Stimulated activated CD4-positive, alpha-beta T cell treated with anti-CD3 and anti-CD28 coated beads, Interleukin-1b, Interleukin-23, amount 100 ng/mL, for 48 hours (primary cell): ENCODE data around the gene TMEM250.

Source experiments
- DNase-seq: peaks from one replicate; pipeline ENCODE4 v3.0.0-alpha.2; 2020

The TMEM250 gene

DNA sequence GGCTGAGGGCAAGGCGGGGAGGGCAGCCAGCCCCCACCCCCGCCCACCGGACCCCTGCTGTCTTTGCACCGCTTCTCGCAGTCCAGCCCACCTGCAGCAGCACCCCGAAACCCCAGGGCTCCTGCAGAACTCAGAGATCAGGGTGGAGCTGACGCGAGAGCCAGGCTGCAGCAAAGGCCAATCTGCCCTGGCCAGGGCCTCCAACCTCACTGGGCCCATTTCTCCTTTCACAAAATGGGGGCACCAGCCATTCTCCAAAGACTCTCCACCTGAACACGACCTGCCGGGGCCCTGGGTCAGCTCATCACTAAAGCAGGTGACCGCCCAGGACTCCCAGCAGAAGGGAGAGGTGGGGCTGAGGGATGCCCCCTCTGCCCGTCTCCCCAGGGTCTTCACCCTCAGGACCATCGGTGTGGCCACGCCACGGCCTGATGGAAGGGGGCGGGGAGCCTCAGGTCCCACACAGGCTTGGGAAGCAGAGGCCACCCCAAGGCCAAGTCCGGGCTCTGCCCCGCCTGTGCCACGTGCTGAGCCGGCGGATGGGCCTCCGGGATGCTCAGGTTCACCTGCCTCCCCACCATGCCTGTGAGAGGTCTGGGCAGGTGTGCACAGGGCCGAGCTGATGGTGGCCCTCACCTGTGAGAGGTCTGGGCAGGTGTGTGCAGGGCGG is 36.7 kb downstream of the TMEM250 start:
- DNase-seq = no peak

DNA sequence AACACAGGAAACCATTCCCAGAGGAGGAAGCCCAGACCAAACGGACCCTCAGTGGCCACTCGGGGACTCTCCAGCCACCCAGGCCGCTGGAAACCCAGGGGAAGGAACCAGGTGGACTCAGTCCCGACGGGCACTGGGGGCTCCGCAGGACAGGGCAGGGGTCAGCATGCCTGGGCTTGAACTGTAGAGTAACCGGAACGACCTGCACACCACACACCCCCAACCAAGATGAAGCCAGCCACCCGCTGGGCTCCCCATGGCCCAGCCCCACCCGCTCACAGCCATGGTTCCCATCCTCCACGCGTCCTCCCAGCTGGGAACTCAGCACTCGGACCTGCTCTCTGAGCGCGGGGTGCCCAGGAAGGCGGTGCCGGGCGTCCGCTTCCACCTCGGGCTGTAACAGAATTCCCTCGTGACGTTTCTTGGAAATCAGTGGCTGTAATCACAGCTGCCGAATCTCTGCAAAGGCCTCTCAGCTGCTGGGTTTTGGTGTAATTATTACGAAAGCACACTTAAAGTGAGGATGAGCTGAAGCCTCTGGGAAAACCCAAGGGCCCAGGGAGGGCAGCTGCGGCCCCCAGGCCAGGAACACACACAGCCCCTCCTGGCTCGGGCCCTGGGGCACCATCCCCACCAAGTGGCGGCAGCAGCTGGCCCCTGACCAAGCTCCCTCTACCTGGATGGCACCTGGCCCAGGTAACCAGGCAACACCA is 37.4 kb downstream of the TMEM250 start:
- DNase-seq = no peak

GRCh38 chr9:136080716-136081112 is 38.0 kb downstream of the TMEM250 start:
- no peak for DNase-seq

GRCh38 chr9:136079916-136080246 is 38.8 kb downstream of the TMEM250 start:
- no peak for DNase-seq

- no peak for DNase-seq
Measured at GRCh38 chr9:136079211-136079915, 39.3 kb downstream of the TMEM250 start.

DNA sequence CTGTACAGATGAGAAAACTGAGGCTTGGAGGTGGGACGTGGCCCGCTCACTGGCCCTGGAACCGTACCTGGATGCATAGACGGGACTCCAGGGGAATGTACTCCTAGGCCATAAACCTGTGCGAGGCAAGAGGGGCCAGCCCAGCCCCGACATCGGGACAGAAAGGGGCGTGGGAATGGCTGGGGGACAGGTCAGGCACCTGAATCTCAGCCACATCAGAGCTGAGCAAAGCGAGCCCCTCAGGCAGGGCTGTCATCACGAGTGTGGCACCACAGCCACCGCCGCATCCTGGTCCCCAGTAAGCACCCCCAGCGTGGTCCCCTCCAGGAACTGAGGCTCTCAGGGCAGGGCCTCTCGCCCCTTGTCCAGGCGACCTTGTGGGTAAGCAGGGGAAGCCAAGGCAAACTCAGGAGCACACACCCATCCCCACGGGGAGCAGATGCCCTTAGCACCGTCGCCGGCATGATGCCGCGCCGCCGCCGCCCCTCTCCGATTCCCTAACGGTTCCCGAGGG is 40.1 kb downstream of the TMEM250 start:
- DNase-seq = no peak

- DNase-seq = no peak
Measured at GRCh38 chr9:136078024-136078423, 40.7 kb downstream of the TMEM250 start.

DNA sequence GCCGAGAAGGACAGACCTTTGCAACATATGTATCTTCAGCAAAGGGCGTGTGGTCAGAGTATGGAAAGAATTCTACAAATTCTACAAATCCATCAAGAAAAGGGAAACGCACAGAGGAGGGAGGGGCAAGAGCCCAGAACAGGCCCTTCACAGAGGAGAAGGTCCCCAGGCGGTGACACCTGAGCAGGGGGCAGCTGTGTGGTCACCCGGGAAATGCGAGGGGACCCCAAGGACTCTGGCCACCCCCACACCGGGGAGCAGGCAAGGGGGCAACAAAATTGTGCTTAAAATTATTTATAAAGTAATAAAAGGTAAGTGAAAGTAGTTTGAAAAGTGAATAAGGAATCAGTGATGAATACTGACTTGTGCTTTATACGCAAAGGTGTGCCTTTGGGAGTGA is 41.2 kb downstream of the TMEM250 start:
- DNase-seq = no peak

- no peak for DNase-seq
Measured at GRCh38 chr9:136075881-136076678, 42.6 kb downstream of the TMEM250 start.

DNA sequence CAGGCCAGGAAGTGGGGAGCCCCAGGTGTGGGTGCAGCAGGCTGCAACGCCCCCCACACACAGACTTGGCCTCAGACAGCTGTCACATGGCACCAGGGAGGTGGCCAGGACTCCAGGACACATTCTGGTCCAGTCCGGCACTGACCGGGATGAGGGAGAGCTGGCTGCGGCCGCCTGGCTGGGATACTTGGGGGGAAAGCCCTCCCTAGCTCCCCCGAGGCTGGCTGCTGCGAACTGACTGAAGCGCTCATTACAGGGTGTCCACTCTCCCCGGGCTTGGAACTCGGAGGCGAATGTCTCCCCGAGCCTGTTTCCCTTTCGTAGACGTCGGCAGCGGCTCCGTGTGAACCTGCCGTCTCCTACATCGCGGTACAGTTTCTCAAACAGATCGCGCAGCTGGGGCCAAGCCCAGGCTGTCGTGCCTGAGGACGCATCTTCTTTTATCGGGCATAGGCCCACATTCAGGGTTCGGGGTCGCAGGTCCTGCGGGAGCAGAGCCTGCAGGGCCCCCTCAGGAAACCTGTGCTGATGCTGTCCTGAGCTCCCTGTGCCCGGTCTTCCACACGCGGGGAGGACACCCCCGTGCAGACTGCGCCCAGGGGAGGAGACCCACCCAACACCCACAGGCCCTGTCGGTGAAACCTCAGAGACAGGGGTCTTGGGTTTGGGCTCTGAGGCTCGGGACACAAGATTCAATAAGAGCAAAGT is 43.4 kb downstream of the TMEM250 start:
- DNase-seq = no peak

- no peak for DNase-seq
Measured at GRCh38 chr9:136074706-136075105, 44.0 kb downstream of the TMEM250 start.
